ENCODE data around the gene ALB. TPM values are rescaled to one million over a fixed set of nuclear protein-coding genes. Genes with fewer than 3 reads are reported as not detected.
"Not testable (repeated sequence)": the region's sequence is repeated elsewhere in the genome, so short reads cannot be mapped to it uniquely, and the experiment has no call there.

The ALB gene
- total RNA-seq, 4 donors from 2014 or later: 84.5 TPM; not detected in 3

GRCh38 chr4:73388887-73389286, 15.2 kb upstream of the ALB start:
- Histone ChIP-seq H3K4me3 (no peak overlapping the region), H3K36me3 (no peaks in the 10 kb centered on the region), H3K4me1 (no peaks in the 10 kb centered on the region), H3K27ac (no peak overlapping the region), H3K27me3 (no peaks in the 10 kb centered on the region), H3K9me3 (no peaks in the 10 kb centered on the region)
- DNase-seq (ENCODE audit: low spot score in 2 of 2): no peak
- WGBS: 93% methylated on average over 1 of the region's 1 CpG
- TF ChIP-seq POLR2AphosphoS5 (IDR thresholded peaks at IDR 0.05) (no peak), EP300 (IDR thresholded peaks at IDR 0.05) (no peak), POLR2A (IDR thresholded peaks at IDR 0.05) (no peak), CTCF (IDR thresholded peaks at IDR 0.05) (no peak)

- H3K4me1 ChIP-seq; H3K36me3 ChIP-seq; DNase-seq (ENCODE audit: low spot score in 2 of 2); H3K4me3 ChIP-seq; H3K27me3 ChIP-seq; H3K27ac ChIP-seq; H3K9me3 ChIP-seq: not testable (repeated sequence)
- WGBS: 98% methylated on average over 2 of the region's 2 CpGs
Measured at GRCh38 chr4:73389663-73390062, 14.4 kb upstream of the ALB start.

GRCh38 chr4:73391774-73392173, 12.3 kb upstream of the ALB start:
- DNase-seq (ENCODE audit: low spot score in 2 of 2): no peak
- H3K27ac ChIP-seq: no peak overlapping the region

GRCh38 chr4:73392936-73393335, 11.2 kb upstream of the ALB start:
- no peaks in the 10 kb centered on the region for H3K9me3 ChIP-seq
- H3K36me3 ChIP-seq: no peaks in the 10 kb centered on the region
- H3K4me1 ChIP-seq: no peaks in the 10 kb centered on the region
- no peaks in the 10 kb centered on the region for H3K27me3 ChIP-seq
- no peak overlapping the region for H3K27ac ChIP-seq
- no peak overlapping the region for H3K4me3 ChIP-seq
- 88% methylated on average over 2 of the region's 2 CpGs for WGBS
- no peak for DNase-seq (ENCODE audit: low spot score in 2 of 2)
- no peak for TF ChIP-seq POLR2AphosphoS5 (IDR thresholded peaks at IDR 0.05)
- TF ChIP-seq EP300 (IDR thresholded peaks at IDR 0.05): no peak
- TF ChIP-seq CTCF (IDR thresholded peaks at IDR 0.05): no peak
- no peak for TF ChIP-seq POLR2A (IDR thresholded peaks at IDR 0.05)

More at GRCh38 chr4:73391774-73392173, 12.3 kb upstream of the ALB start:
- H3K36me3 ChIP-seq: no peaks in the 10 kb centered on the region
- no peak for TF ChIP-seq POLR2AphosphoS5 (IDR thresholded peaks at IDR 0.05)
- TF ChIP-seq POLR2A (IDR thresholded peaks at IDR 0.05): no peak
- TF ChIP-seq EP300 (IDR thresholded peaks at IDR 0.05): no peak
- no peak for TF ChIP-seq CTCF (IDR thresholded peaks at IDR 0.05)
- H3K9me3 ChIP-seq: no peaks in the 10 kb centered on the region
- H3K4me3 ChIP-seq: no peak overlapping the region
- no peaks in the 10 kb centered on the region for H3K27me3 ChIP-seq
- H3K4me1 ChIP-seq: no peaks in the 10 kb centered on the region

GRCh38 chr4:73396304-73396703, 7.8 kb upstream of the ALB start:
- no peak for DNase-seq (ENCODE audit: low spot score in 2 of 2)
- H3K27me3 ChIP-seq: no peaks in the 10 kb centered on the region
- TF ChIP-seq POLR2A (IDR thresholded peaks at IDR 0.05): no peak
- no peak for TF ChIP-seq CTCF (IDR thresholded peaks at IDR 0.05)
- no peak for TF ChIP-seq POLR2AphosphoS5 (IDR thresholded peaks at IDR 0.05)
- TF ChIP-seq EP300 (IDR thresholded peaks at IDR 0.05): no peak
- no peak overlapping the region for H3K4me3 ChIP-seq
- WGBS: 82% methylated on average over 1 of the region's 1 CpG
- no peaks in the 10 kb centered on the region for H3K4me1 ChIP-seq
- no peaks in the 10 kb centered on the region for H3K9me3 ChIP-seq
- no peaks in the 10 kb centered on the region for H3K36me3 ChIP-seq
- H3K27ac ChIP-seq: no peak overlapping the region
